GM13976 (cell line): ENCODE measurements around the gene LRP8.

ENCODE experiments used
- DNase-seq: peaks from one replicate; pipeline ENCODE4 v3.0.0; 2012; ENCODE audit warnings: low spot score
- CTCF ChIP-seq: IDR thresholded peaks from 2 replicates; pipeline ENCODE4 v1.5.1; 2012; ENCODE audit warnings: borderline replicate concordance, mild to moderate bottlenecking; ENCODE audit not compliant: insufficient read depth; ENCODE audit errors: extremely low read depth, missing control alignments, control extremely low read depth
- in situ Hi-C: fragments of 300-500 bp; cut with MboI; formaldehyde crosslinking; loops from one replicate; pipeline ENCODE4 v1.12.0; 2022; ENCODE audit warnings: low sequenced_read_pairs, mixed read lengths, inconsistent platforms; ENCODE audit not compliant: unreplicated experiment

Gene LRP8

GRCh38 chr1:53314096-53314495 lies 13.8 kb downstream of the LRP8 start:
- in situ Hi-C loops: no loop called here
- no peak for TF ChIP-seq CTCF
- DNase-seq: no peak

GRCh38 chr1:53313556-53313955 lies 14.3 kb downstream of the LRP8 start:
- no peak for DNase-seq
- in situ Hi-C loops: no loop called here
- TF ChIP-seq CTCF: no peak

- no peak for TF ChIP-seq CTCF
- DNase-seq: no peak
- in situ Hi-C loops: no loop called here
These were observed 16.1 kb downstream of the LRP8 start for GRCh38 chr1:53311702-53312305.

GRCh38 chr1:53310847-53311681 lies 16.8 kb downstream of the LRP8 start:
- TF ChIP-seq CTCF: no peak
- no peak for DNase-seq
- in situ Hi-C loops: no loop called here

DNA sequence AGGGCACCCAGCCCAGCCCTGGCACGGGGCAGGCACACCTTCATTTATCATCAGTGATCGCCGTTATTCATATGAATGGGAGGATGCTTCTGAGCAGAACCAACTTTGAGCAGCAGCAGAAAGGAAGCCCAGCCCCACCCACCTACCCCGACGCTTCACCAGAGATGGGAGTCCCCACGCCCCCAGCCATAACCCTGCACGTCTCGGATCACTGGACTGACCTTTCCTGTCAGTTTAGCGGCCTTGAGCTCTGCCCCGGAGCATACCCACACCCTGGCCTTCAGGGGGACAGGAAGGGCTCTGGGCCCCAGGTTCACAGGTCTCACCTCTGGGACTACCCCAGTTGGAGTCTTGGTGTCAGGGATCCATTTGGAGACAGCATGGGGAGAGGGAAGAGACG lies 18.1 kb downstream of the LRP8 start:
- TF ChIP-seq CTCF: no peak
- in situ Hi-C loops: no loop called here
- DNase-seq: no peak

- in situ Hi-C loops: no loop called here
- no peak for DNase-seq
These were observed 19.4 kb downstream of the LRP8 start for GRCh38 chr1:53308506-53308905.

More at GRCh38 chr1:53308506-53308905, 19.4 kb downstream of the LRP8 start:
- TF ChIP-seq CTCF: no peak
